ENCODE measurements around the gene MEF2D.

The MEF2D gene

GRCh38 chr1:156461781-156462647 is 38.6 kb downstream of the MEF2D start:
- no peak for DNase-seq
- no peak for TF ChIP-seq CTCF (IDR thresholded peaks at IDR 0.05; ENCODE audit: low read depth, low read length)
- Histone ChIP-seq H3K27me3 (ENCODE audit: insufficient read depth, low read depth, severe bottlenecking) (no peaks in the 10 kb centered on the region), H3K9me3 (ENCODE audit: severe bottlenecking) (no peaks in the 10 kb centered on the region), H3K36me3 (peaks cover 25% of the 10 kb centered on the region), H3K27ac (no peak overlapping the region), H3K4me3 (ENCODE audit: low read depth, low read length) (no peak overlapping the region)

- Histone ChIP-seq H3K4me3 (ENCODE audit: low read depth, low read length) (no peak overlapping the region), H3K36me3 (peaks cover 16% of the 10 kb centered on the region), H3K27ac (no peak overlapping the region), H3K9me3 (ENCODE audit: severe bottlenecking) (no peaks in the 10 kb centered on the region), H3K27me3 (ENCODE audit: insufficient read depth, low read depth, severe bottlenecking) (no peaks in the 10 kb centered on the region)
- DNase-seq: no peak
- no peak for TF ChIP-seq CTCF (IDR thresholded peaks at IDR 0.05; ENCODE audit: low read depth, low read length)
These were observed 39.5 kb downstream of the MEF2D start for GRCh38 chr1:156461109-156461508.

GRCh38 chr1:156460525-156460924 is 40.0 kb downstream of the MEF2D start:
- no peak overlapping the region for H3K4me3 ChIP-seq (ENCODE audit: low read depth, low read length)
- DNase-seq: no peak
- TF ChIP-seq CTCF (IDR thresholded peaks at IDR 0.05; ENCODE audit: low read depth, low read length): no peak
- peaks cover 10% of the 10 kb centered on the region for H3K36me3 ChIP-seq
- no peak overlapping the region for H3K27ac ChIP-seq
- H3K27me3 ChIP-seq (ENCODE audit: insufficient read depth, low read depth, severe bottlenecking): no peaks in the 10 kb centered on the region
- H3K9me3 ChIP-seq (ENCODE audit: severe bottlenecking): no peaks in the 10 kb centered on the region

GRCh38 chr1:156458181-156458503 is 42.4 kb downstream of the MEF2D start:
- Histone ChIP-seq H3K9me3 (ENCODE audit: severe bottlenecking) (no peaks in the 10 kb centered on the region), H3K27ac (no peak overlapping the region), H3K36me3 (no peaks in the 10 kb centered on the region), H3K4me3 (ENCODE audit: low read depth, low read length) (no peak overlapping the region), H3K27me3 (ENCODE audit: insufficient read depth, low read depth, severe bottlenecking) (no peaks in the 10 kb centered on the region)
- DNase-seq: no peak
- TF ChIP-seq CTCF (IDR thresholded peaks at IDR 0.05; ENCODE audit: low read depth, low read length): no peak

DNA sequence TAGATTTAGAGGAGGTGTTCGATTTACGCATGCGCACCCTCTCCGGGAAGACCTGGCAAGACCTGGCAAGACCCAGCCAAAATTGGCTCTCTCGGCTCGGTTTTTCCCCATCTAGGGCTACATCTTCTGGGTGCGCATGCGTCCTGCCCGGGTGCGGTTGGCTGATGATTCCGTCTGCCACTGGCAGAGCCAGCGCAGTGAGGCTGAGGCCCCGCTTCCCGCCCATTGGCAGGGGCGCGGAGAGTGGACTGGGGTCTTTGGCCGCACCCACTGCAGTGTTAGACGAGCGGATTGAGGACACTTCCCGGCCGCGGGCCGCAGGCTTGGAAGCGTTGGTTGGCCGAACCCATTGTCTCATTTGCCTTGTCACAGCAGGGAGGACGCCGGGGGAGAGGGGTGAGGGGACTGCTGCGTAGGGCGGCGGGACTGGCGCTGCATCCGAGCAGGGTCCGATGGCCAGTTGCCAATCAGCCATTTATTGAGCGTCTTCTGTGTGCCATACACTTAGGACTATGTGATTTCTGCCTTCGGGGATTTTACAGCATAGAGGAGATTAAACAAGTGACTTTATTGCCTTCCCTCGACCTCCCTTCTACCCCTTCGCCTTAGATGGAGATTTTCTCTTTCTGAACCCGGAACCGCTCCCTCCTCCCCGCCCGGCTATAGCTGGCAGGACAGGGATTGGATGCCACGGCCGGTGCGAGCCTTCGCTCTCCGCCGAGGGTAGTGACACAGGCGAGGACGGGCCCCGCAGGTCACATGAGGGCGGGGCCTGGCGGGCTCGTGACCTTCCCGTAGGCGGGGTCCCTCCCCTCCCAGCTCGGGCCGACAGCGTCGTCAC is 43.7 kb downstream of the MEF2D start:
- DNase-seq: peak; percentile 100
- Histone ChIP-seq H3K27ac (peak overlapping the region; percentile 90), H3K36me3 (no peaks in the 10 kb centered on the region), H3K9me3 (ENCODE audit: severe bottlenecking) (no peaks in the 10 kb centered on the region), H3K27me3 (ENCODE audit: insufficient read depth, low read depth, severe bottlenecking) (no peaks in the 10 kb centered on the region), H3K4me3 (ENCODE audit: low read depth, low read length) (peak overlapping the region; percentile 66)
- no peak for TF ChIP-seq CTCF (IDR thresholded peaks at IDR 0.05; ENCODE audit: low read depth, low read length)

Data from WERI-Rb-1 (cell line).